Ascending aorta (tissue), 2 donors: ENCODE measurements around the gene KDM3A. TPM values are rescaled to one million over a fixed set of nuclear protein-coding genes. Genes with fewer than 3 reads are reported as not detected.

Source experiments
- DNase-seq, 2 donors: peaks; one replicate each; pipeline ENCODE4 v3.0.0-alpha.2; 2019; ENCODE audit warnings: low spot score in 2 of 2
- H3K27ac ChIP-seq, 2 donors: fragments of 200-600 bp; sonication (generic); one replicate each; pipeline ENCODE4 v1.5.1; 2016 to 2017; ENCODE audit warnings: mild to moderate bottlenecking in 1 of 2
- H3K27me3 ChIP-seq: fragments of 200-600 bp; sonication (generic); one replicate; pipeline ENCODE4 v1.5.1; 2017
- H3K36me3 ChIP-seq, 2 donors: fragments of 200-600 bp; sonication (generic); one replicate each; pipeline ENCODE4 v1.5.1; 2016
- H3K4me1 ChIP-seq, 2 donors: fragments of 200-600 bp; sonication (generic); one replicate each; pipeline ENCODE4 v1.5.1; 2016 to 2017; ENCODE audit warnings: mild to moderate bottlenecking in 1 of 2
- H3K4me3 ChIP-seq, 2 donors: fragments of 200-600 bp; sonication (generic); one replicate each; pipeline ENCODE4 v1.5.1; 2016 to 2017; ENCODE audit warnings: mild to moderate bottlenecking in 1 of 2
- H3K9me3 ChIP-seq, 2 donors: fragments of 200-600 bp; sonication (generic); one replicate each; pipeline ENCODE4 v1.5.1; 2016
- intact Hi-C: fragments of 100-400 bp; cut with DNase I; formaldehyde crosslinking; loops from one replicate; pipeline ENCODE4 v1.15.1; 2023
- total RNA-seq: library from RNA; depleted of rRNA; stranded (reverse); fragments of >200 nt; gene quantifications from one replicate; pipeline ENCODE4 v1.1.0, GENCODE V29; 2016
- TF ChIP-seq, protein P1 (sequence below), 3 experiments: fragments of 200-600 bp in 2 of 3; fragments of 450-650 bp in 1 of 3; sonication (generic) in 2 of 3; IDR thresholded peaks; one replicate each; pipeline ENCODE4 v1.5.1; 2016 to 2019; ENCODE audit warnings: antibody characterized with exemption in 3 of 3, mild to moderate bottlenecking in 1 of 3, moderate library complexity in 1 of 3

KDM3A gene
- total RNA-seq, 1 donor from 2014 or later: 18.4 TPM

GRCh38 chr2:86441882-86442641 lies 891 bp downstream of the KDM3A start:
- DNase-seq: peak in 1 of 2 donors; percentile 79
- intact Hi-C loops: loop anchor here (2.0 to 5.0 kb wide), 5 partner anchors 35 to 247 kb away; partner anchors contain the start of genes CHMP3, IMMT and RNF103
- Histone ChIP-seq H3K4me3 (peak overlapping the region; percentile 88 to 97), H3K9me3 (peaks cover 3 to 18% of the 10 kb centered on the region in 2 donors), H3K27ac (peak overlapping the region; percentile 94 to 99), H3K36me3 (peaks cover 7 to 9% of the 10 kb centered on the region in 2 donors), H3K27me3 (no peaks in the 10 kb centered on the region), H3K4me1 (peaks cover 3 to 30% of the 10 kb centered on the region in 2 donors)
- TF ChIP-seq, protein P1, sequence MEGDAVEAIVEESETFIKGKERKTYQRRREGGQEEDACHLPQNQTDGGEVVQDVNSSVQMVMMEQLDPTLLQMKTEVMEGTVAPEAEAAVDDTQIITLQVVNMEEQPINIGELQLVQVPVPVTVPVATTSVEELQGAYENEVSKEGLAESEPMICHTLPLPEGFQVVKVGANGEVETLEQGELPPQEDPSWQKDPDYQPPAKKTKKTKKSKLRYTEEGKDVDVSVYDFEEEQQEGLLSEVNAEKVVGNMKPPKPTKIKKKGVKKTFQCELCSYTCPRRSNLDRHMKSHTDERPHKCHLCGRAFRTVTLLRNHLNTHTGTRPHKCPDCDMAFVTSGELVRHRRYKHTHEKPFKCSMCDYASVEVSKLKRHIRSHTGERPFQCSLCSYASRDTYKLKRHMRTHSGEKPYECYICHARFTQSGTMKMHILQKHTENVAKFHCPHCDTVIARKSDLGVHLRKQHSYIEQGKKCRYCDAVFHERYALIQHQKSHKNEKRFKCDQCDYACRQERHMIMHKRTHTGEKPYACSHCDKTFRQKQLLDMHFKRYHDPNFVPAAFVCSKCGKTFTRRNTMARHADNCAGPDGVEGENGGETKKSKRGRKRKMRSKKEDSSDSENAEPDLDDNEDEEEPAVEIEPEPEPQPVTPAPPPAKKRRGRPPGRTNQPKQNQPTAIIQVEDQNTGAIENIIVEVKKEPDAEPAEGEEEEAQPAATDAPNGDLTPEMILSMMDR (IDR thresholded peaks at IDR 0.05): no peak

DNA sequence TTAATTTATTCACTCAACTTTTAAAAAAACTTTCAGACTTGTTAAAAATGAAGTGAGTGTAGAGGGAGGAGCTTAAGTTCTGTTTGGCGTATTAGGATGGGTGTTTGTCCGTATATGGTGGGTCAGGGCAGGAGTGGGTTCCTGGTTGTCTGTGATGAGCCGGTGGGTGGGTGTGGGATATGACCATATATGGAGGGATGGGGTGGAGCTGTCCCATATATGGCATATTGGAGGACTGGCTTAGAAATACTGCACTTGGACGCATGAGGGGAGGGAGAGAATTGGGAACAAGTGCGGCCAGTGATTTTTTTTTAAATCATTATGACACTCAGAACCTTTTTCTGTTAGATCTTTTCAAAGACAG lies 1.5 kb downstream of the KDM3A start:
- Histone ChIP-seq H3K9me3 (peaks cover 3 to 18% of the 10 kb centered on the region in 2 donors), H3K4me1 (peaks cover 3 to 30% of the 10 kb centered on the region in 2 donors), H3K36me3 (peaks cover 7 to 9% of the 10 kb centered on the region in 2 donors), H3K27ac (peak overlapping the region; percentile 94 to 99), H3K27me3 (no peaks in the 10 kb centered on the region), H3K4me3 (peak overlapping the region; percentile 88 to 97)
- intact Hi-C loops: loop anchor here (2.0 to 5.0 kb wide), 3 partner anchors 35 to 218 kb away; partner anchors contain the start of gene CHMP3
- peak; percentile 83 to 96 for DNase-seq
- TF ChIP-seq, protein P1 (IDR thresholded peaks at IDR 0.05): no peak

DNA sequence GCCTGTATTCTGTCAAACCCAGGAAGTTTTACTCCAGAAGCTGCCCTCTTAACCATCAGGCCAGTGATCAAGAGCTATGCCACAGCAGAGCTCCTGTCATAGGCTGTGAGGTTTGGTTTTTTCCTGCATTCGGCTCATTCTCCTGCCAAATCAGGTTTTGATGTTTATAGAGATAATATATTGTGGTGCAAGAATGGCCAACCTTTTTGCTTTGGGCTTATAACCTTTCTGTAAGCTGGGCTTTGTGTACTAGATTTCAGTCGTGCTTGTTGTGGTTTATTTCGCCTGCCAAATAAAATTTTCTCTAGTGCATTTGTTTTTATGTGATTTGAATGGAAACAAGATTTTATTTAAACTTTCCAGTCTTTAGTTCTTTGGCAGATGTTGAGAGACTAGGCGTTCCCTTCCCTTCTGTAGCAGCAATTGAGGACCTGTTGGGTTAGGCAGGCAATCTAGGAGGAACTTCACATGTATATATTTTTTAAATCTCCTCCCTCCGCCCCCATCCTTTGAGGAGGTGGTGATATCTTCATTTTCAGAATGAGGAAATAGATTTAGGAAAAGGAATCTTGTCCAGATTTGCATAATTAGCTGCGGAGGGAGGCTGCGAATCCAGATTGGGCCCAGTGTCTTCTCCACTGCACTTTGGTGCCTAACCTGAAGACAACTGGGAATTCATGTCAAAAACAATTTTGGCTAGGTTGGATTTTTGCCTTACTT lies 2.6 kb downstream of the KDM3A start:
- Histone ChIP-seq H3K27me3 (no peaks in the 10 kb centered on the region), H3K9me3 (peaks cover 3 to 15% of the 10 kb centered on the region in 2 donors), H3K36me3 (peaks cover 7 to 9% of the 10 kb centered on the region in 2 donors), H3K4me3 (peak overlapping the region; percentile 88 to 97), H3K4me1 (peaks cover 3 to 32% of the 10 kb centered on the region in 2 donors), H3K27ac (peak overlapping the region; percentile 94 to 99)
- TF ChIP-seq, protein P1 (IDR thresholded peaks at IDR 0.05): no peak
- no peak for DNase-seq
- intact Hi-C loops: loop anchor here (2.0 to 5.0 kb wide), 3 partner anchors 34 to 219 kb away; partner anchors contain the start of gene CHMP3

GRCh38 chr2:86445436-86445835 lies 4.3 kb downstream of the KDM3A start:
- no peak overlapping the region for H3K4me3 ChIP-seq
- TF ChIP-seq, protein P1 (IDR thresholded peaks at IDR 0.05): no peak
- H3K27ac ChIP-seq: peak overlapping the region in 1 of 2 donors; percentile 18
- intact Hi-C loops: no loop called here
- no peak for DNase-seq
- no peaks in the 10 kb centered on the region for H3K9me3 ChIP-seq
- no peaks in the 10 kb centered on the region for H3K27me3 ChIP-seq
- peaks cover 3 to 44% of the 10 kb centered on the region in 2 donors for H3K4me1 ChIP-seq
- peaks cover 18 to 24% of the 10 kb centered on the region in 2 donors for H3K36me3 ChIP-seq

DNA sequence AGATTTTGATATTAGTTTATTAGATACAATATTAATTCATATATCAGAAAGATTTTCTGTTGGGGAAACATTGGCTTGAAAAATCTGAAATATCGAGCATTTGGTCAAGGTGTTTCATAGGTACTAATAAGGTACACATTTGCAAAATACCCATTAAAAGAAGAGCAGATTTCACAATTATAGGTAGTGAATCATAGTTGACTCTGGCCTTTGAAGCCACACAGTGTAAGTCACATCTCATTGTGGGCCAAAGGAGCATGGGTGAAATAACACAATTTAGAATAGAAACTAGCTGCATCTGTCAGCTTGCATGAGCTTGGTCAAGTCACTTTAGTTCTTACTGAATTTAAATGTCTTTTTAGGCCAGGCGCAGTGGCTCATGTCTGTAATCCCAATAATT lies 4.9 kb downstream of the KDM3A start:
- TF ChIP-seq, protein P1 (IDR thresholded peaks at IDR 0.05): no peak
- peaks cover 24 to 30% of the 10 kb centered on the region in 2 donors for H3K36me3 ChIP-seq
- intact Hi-C loops: no loop called here
- peaks cover 3 to 46% of the 10 kb centered on the region in 2 donors for H3K4me1 ChIP-seq
- H3K27ac ChIP-seq: peak overlapping the region in 1 of 2 donors; percentile 30
- no peaks in the 10 kb centered on the region for H3K9me3 ChIP-seq
- no peak for DNase-seq
- no peaks in the 10 kb centered on the region for H3K27me3 ChIP-seq
- H3K4me3 ChIP-seq: no peak overlapping the region
